AG09319 (cell line): ENCODE results near the gene RTKN.

Source experiments
- DNase-seq: peaks from one replicate; pipeline ENCODE4 v3.0.0-alpha.2; 2010; ENCODE audit warnings: low read depth; ENCODE audit errors: extremely low read depth
- CTCF ChIP-seq: IDR thresholded peaks from 2 replicates; pipeline ENCODE4 v1.5.1; 2011; ENCODE audit warnings: low read depth, mild to moderate bottlenecking, inconsistent platforms, low read length, moderate library complexity

The RTKN gene

GRCh38 chr2:74439803-74440377 is 1.8 kb downstream of the RTKN start:
- no peak for TF ChIP-seq CTCF

GRCh38 chr2:74439373-74439772 is 2.4 kb downstream of the RTKN start:
- TF ChIP-seq CTCF, result no peak
- no peak for DNase-seq

More at GRCh38 chr2:74439803-74440377, 1.8 kb downstream of the RTKN start:
- DNase-seq, result no peak

GRCh38 chr2:74438248-74438647 is 3.5 kb downstream of the RTKN start:
- no peak for TF ChIP-seq CTCF
- DNase-seq, result no peak

- TF ChIP-seq CTCF, result no peak
- no peak for DNase-seq
These were observed 4.7 kb downstream of the RTKN start for GRCh38 chr2:74436848-74437695.

GRCh38 chr2:74436111-74436805 is 5.5 kb downstream of the RTKN start:
- no peak for TF ChIP-seq CTCF
- DNase-seq, result no peak

GRCh38 chr2:74430502-74430901 is 11.2 kb downstream of the RTKN start:
- DNase-seq, result no peak
- TF ChIP-seq CTCF, result no peak
